ENCODE measurements around the gene ORC1.

Gene ORC1

GRCh38 chr1:52435650-52436049, 31.4 kb upstream of the ORC1 start:
- Histone ChIP-seq H3K4ac (ENCODE audit: low read length) (no peak overlapping the region), H2BK120ac (ENCODE audit: low read depth, low read length) (no peak overlapping the region), H3K4me3 (ENCODE audit: low read length in 2 of 2) (no peak overlapping the region), H3K9me3 (replicated peaks in 1 of 2; ENCODE audit: control insufficient read depth in 2 of 2, insufficient read depth in 1 of 2, low read depth in 1 of 2, low read length in 2 of 2) (peaks cover 0 to 3% of the 10 kb centered on the region in 2 donors), H3K27ac (replicated peaks; ENCODE audit: low read length) (no peak overlapping the region), H3K36me3 (replicated peaks in 1 of 2; ENCODE audit: control insufficient read depth in 2 of 2, insufficient read depth in 2 of 2, low read length in 2 of 2) (peaks cover 20 to 98% of the 10 kb centered on the region in 2 donors), H3K18ac (ENCODE audit: low read length) (no peak overlapping the region), H4K8ac (ENCODE audit: low read depth, low read length) (no peak overlapping the region), H3K4me1 (ENCODE audit: control insufficient read depth in 2 of 2, insufficient read depth in 1 of 2, low read depth in 1 of 2, low read length in 2 of 2) (no peaks in the 10 kb centered on the region), H2BK5ac (ENCODE audit: low read length) (no peak overlapping the region), H2AFZ (ENCODE audit: low read length) (no peak overlapping the region), H2BK12ac (ENCODE audit: low read length) (no peak overlapping the region), H3K4me2 (ENCODE audit: insufficient read depth, low read length, poor library complexity, severe bottlenecking) (no peak overlapping the region), H3K9ac (ENCODE audit: low read depth, low read length, poor library complexity) (no peak overlapping the region), H4K91ac (ENCODE audit: low read depth, low read length, poor library complexity) (no peak overlapping the region), H3K14ac (ENCODE audit: low read length) (no peak overlapping the region), H2AK5ac (ENCODE audit: low read depth, low read length) (no peak overlapping the region), H3K79me1 (ENCODE audit: low read depth, low read length) (no peaks in the 10 kb centered on the region), H3K23ac (ENCODE audit: low read depth, low read length, poor library complexity) (no peak overlapping the region), H3K27me3 (ENCODE audit: control insufficient read depth in 3 of 3, insufficient read depth in 3 of 3, low read depth in 1 of 3, low read length in 3 of 3) (no peaks in the 10 kb centered on the region), H2BK15ac (ENCODE audit: low read length) (no peak overlapping the region)
- no CpG with 5 or more reads among the region's 1 CpG for WGBS, 2 donors (ENCODE audit: extremely low coverage in 2 of 2, insufficient read length in 2 of 2, insufficient replicate concordance in 1 of 2)
- DNase-seq (ENCODE audit: low spot score): no peak

DNA sequence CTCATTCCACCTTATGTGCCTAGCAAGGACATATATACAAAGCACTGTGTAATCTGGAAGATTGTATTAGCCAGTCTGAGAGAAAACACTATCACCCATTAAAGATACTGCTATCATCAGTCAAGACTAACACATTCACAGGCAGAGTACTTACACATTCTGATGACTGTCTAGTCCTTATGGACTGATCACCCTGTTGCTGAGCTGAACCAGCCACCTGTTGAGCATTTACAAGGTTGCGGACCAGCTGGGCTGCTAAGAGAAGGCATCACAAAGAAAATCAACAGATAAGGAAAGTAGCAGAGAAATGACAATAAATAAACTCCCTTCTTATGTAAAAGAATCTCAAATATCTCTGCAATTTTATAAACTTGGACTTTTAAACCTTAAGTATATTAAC, 31.0 kb upstream of the ORC1 start:
- Histone ChIP-seq H2BK120ac (ENCODE audit: low read depth, low read length) (no peak overlapping the region), H3K9ac (ENCODE audit: low read depth, low read length, poor library complexity) (no peak overlapping the region), H3K23ac (ENCODE audit: low read depth, low read length, poor library complexity) (no peak overlapping the region), H3K4ac (ENCODE audit: low read length) (no peak overlapping the region), H2BK5ac (ENCODE audit: low read length) (no peak overlapping the region), H3K18ac (ENCODE audit: low read length) (no peak overlapping the region), H3K14ac (ENCODE audit: low read length) (no peak overlapping the region), H3K27me3 (ENCODE audit: control insufficient read depth in 3 of 3, insufficient read depth in 3 of 3, low read depth in 1 of 3, low read length in 3 of 3) (no peaks in the 10 kb centered on the region), H2BK12ac (ENCODE audit: low read length) (no peak overlapping the region), H3K4me3 (ENCODE audit: low read length in 2 of 2) (no peak overlapping the region), H3K79me1 (ENCODE audit: low read depth, low read length) (no peaks in the 10 kb centered on the region), H3K4me2 (ENCODE audit: insufficient read depth, low read length, poor library complexity, severe bottlenecking) (no peak overlapping the region), H3K36me3 (replicated peaks in 1 of 2; ENCODE audit: control insufficient read depth in 2 of 2, insufficient read depth in 2 of 2, low read length in 2 of 2) (peaks cover 21 to 98% of the 10 kb centered on the region in 2 donors), H4K8ac (ENCODE audit: low read depth, low read length) (no peak overlapping the region), H4K91ac (ENCODE audit: low read depth, low read length, poor library complexity) (no peak overlapping the region), H2BK15ac (ENCODE audit: low read length) (no peak overlapping the region), H3K9me3 (replicated peaks in 1 of 2; ENCODE audit: control insufficient read depth in 2 of 2, insufficient read depth in 1 of 2, low read depth in 1 of 2, low read length in 2 of 2) (peaks cover 0 to 3% of the 10 kb centered on the region in 2 donors), H2AFZ (ENCODE audit: low read length) (no peak overlapping the region), H3K27ac (replicated peaks; ENCODE audit: low read length) (no peak overlapping the region), H2AK5ac (ENCODE audit: low read depth, low read length) (no peak overlapping the region), H3K4me1 (ENCODE audit: control insufficient read depth in 2 of 2, insufficient read depth in 1 of 2, low read depth in 1 of 2, low read length in 2 of 2) (no peaks in the 10 kb centered on the region)
- DNase-seq (ENCODE audit: low spot score): no peak
- WGBS, 2 donors (ENCODE audit: extremely low coverage in 2 of 2, insufficient read length in 2 of 2, insufficient replicate concordance in 1 of 2): no CpG with 5 or more reads among the region's 1 CpG

DNA sequence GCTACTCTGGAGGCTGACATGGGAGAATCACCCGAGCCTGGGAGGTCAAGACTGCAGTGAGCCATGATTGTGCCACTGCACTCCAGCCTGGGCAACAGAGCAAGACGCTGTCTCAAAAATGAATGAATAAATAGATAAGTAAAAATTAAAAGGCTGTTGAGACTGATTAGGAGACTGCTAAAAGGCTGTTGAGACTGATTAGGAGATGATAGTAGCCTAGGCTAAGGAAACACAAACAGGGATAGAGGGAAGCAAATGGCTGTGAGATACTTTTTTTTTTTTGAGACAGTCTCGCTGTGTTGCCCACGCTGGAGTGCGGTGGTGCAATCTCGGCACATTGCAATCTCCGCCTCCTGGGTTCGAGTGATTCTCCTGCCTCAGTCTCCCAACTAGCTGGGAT, 28.6 kb upstream of the ORC1 start:
- no CpG with 5 or more reads among the region's 8 CpGs for WGBS, 2 donors (ENCODE audit: extremely low coverage in 2 of 2, insufficient read length in 2 of 2, insufficient replicate concordance in 1 of 2)

DNA sequence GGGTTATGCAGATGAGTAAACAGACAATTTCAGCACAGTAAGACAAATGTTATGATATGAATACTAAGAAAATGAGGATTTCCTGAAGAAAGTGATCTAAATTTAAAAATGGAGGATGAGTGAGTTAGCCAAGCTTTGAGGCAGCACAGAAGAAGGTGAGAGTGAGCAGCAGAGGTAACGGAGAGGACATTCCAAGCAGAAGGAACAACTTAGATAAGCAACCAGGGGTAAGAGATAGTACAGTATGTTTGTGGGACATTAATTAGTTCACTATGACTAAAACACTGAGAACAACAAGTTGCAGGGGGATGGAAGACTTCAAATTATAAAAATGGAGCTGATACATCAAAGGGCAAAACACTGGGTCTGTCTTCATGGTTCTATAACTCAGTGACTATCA, 22.9 kb upstream of the ORC1 start:
- Histone ChIP-seq H3K14ac (ENCODE audit: low read length) (no peak overlapping the region), H2AFZ (ENCODE audit: low read length) (no peak overlapping the region), H3K9me3 (replicated peaks in 1 of 2; ENCODE audit: control insufficient read depth in 2 of 2, insufficient read depth in 1 of 2, low read depth in 1 of 2, low read length in 2 of 2) (peaks cover 0 to 3% of the 10 kb centered on the region in 2 donors), H3K18ac (ENCODE audit: low read length) (no peak overlapping the region), H3K4me1 (ENCODE audit: control insufficient read depth in 2 of 2, insufficient read depth in 1 of 2, low read depth in 1 of 2, low read length in 2 of 2) (peaks cover 0 to 1% of the 10 kb centered on the region in 2 donors), H3K4me3 (ENCODE audit: low read length in 2 of 2) (no peak overlapping the region), H3K27ac (replicated peaks; ENCODE audit: low read length) (no peak overlapping the region), H2AK5ac (ENCODE audit: low read depth, low read length) (no peak overlapping the region), H4K8ac (ENCODE audit: low read depth, low read length) (no peak overlapping the region), H3K4me2 (ENCODE audit: insufficient read depth, low read length, poor library complexity, severe bottlenecking) (no peak overlapping the region), H3K79me1 (ENCODE audit: low read depth, low read length) (peaks cover 4% of the 10 kb centered on the region), H2BK15ac (ENCODE audit: low read length) (no peak overlapping the region), H3K27me3 (ENCODE audit: control insufficient read depth in 3 of 3, insufficient read depth in 3 of 3, low read depth in 1 of 3, low read length in 3 of 3) (no peaks in the 10 kb centered on the region), H2BK5ac (ENCODE audit: low read length) (no peak overlapping the region), H3K9ac (ENCODE audit: low read depth, low read length, poor library complexity) (no peak overlapping the region), H3K4ac (ENCODE audit: low read length) (no peak overlapping the region), H2BK12ac (ENCODE audit: low read length) (no peak overlapping the region), H4K91ac (ENCODE audit: low read depth, low read length, poor library complexity) (no peak overlapping the region), H3K36me3 (replicated peaks in 1 of 2; ENCODE audit: control insufficient read depth in 2 of 2, insufficient read depth in 2 of 2, low read length in 2 of 2) (peaks cover 23 to 96% of the 10 kb centered on the region in 2 donors), H2BK120ac (ENCODE audit: low read depth, low read length) (no peak overlapping the region), H3K23ac (ENCODE audit: low read depth, low read length, poor library complexity) (no peak overlapping the region)
- DNase-seq (ENCODE audit: low spot score): no peak
- WGBS, 2 donors (ENCODE audit: extremely low coverage in 2 of 2, insufficient read length in 2 of 2, insufficient replicate concordance in 1 of 2): no CpG with 5 or more reads among the region's 1 CpG

More for the DNA sequence above, 28.6 kb upstream of the ORC1 start:
- H3K27ac ChIP-seq (replicated peaks; ENCODE audit: low read length): no peak overlapping the region
- H2BK5ac ChIP-seq (ENCODE audit: low read length): no peak overlapping the region
- no peak for DNase-seq (ENCODE audit: low spot score)
- no peak overlapping the region for H2BK12ac ChIP-seq (ENCODE audit: low read length)
- no peak overlapping the region for H2AFZ ChIP-seq (ENCODE audit: low read length)
- no peak overlapping the region for H3K18ac ChIP-seq (ENCODE audit: low read length)
- H2BK15ac ChIP-seq (ENCODE audit: low read length): no peak overlapping the region
- no peak overlapping the region for H3K4me2 ChIP-seq (ENCODE audit: insufficient read depth, low read length, poor library complexity, severe bottlenecking)
- H2AK5ac ChIP-seq (ENCODE audit: low read depth, low read length): no peak overlapping the region
- H4K91ac ChIP-seq (ENCODE audit: low read depth, low read length, poor library complexity): no peak overlapping the region
- H3K79me1 ChIP-seq (ENCODE audit: low read depth, low read length): no peaks in the 10 kb centered on the region
- H3K27me3 ChIP-seq (ENCODE audit: control insufficient read depth in 3 of 3, insufficient read depth in 3 of 3, low read depth in 1 of 3, low read length in 3 of 3): no peaks in the 10 kb centered on the region
- no peak overlapping the region for H3K4me3 ChIP-seq (ENCODE audit: low read length in 2 of 2)
- peaks cover 23 to 94% of the 10 kb centered on the region in 2 donors for H3K36me3 ChIP-seq (replicated peaks in 1 of 2; ENCODE audit: control insufficient read depth in 2 of 2, insufficient read depth in 2 of 2, low read length in 2 of 2)
- H2BK120ac ChIP-seq (ENCODE audit: low read depth, low read length): no peak overlapping the region
- H3K9me3 ChIP-seq (replicated peaks in 1 of 2; ENCODE audit: control insufficient read depth in 2 of 2, insufficient read depth in 1 of 2, low read depth in 1 of 2, low read length in 2 of 2): peaks cover 0 to 3% of the 10 kb centered on the region in 2 donors
- H3K23ac ChIP-seq (ENCODE audit: low read depth, low read length, poor library complexity): no peak overlapping the region
- no peak overlapping the region for H3K4ac ChIP-seq (ENCODE audit: low read length)
- no peak overlapping the region for H3K9ac ChIP-seq (ENCODE audit: low read depth, low read length, poor library complexity)
- no peak overlapping the region for H4K8ac ChIP-seq (ENCODE audit: low read depth, low read length)
- no peak overlapping the region for H3K14ac ChIP-seq (ENCODE audit: low read length)
- H3K4me1 ChIP-seq (ENCODE audit: control insufficient read depth in 2 of 2, insufficient read depth in 1 of 2, low read depth in 1 of 2, low read length in 2 of 2): no peaks in the 10 kb centered on the region

Data from neuronal stem cell (in vitro differentiated cells).